Fibroblast of skin of right quadriceps (primary cell): ENCODE measurements around the gene SLC10A3.

Experiments used
- DNase-seq: peaks from one replicate; pipeline ENCODE4 v3.0.0-alpha.2; 2013

The SLC10A3 gene

GRCh38 chrX:154482786-154483185 lies 7.6 kb downstream of the SLC10A3 start:
- DNase-seq: no peak

- DNase-seq: no peak
Measured at GRCh38 chrX:154481911-154482601, 8.4 kb downstream of the SLC10A3 start.

- no peak for DNase-seq
Measured at GRCh38 chrX:154481195-154481594, 9.2 kb downstream of the SLC10A3 start.

GRCh38 chrX:154478728-154479622 lies 11.5 kb downstream of the SLC10A3 start, which contains the start of gene LAGE3:
LAGE3 (minus strand) TSS chrX:154479281; CDS start chrX:154478915, 366 bp downstream.
- DNase-seq: peak; percentile 83

GRCh38 chrX:154477891-154478477 lies 12.4 kb downstream of the SLC10A3 start:
- no peak for DNase-seq

- no peak for DNase-seq
Measured at GRCh38 chrX:154476821-154477220, 13.6 kb downstream of the SLC10A3 start.

GRCh38 chrX:154473683-154474082 lies 16.7 kb downstream of the SLC10A3 start:
- no peak for DNase-seq

- no peak for DNase-seq
Measured at GRCh38 chrX:154472685-154473632, 17.5 kb downstream of the SLC10A3 start.

GRCh38 chrX:154471839-154472684 lies 18.4 kb downstream of the SLC10A3 start:
- no peak for DNase-seq

- DNase-seq: no peak
Measured at GRCh38 chrX:154470914-154471568, 19.4 kb downstream of the SLC10A3 start.

GRCh38 chrX:154470434-154470833 lies 20.0 kb downstream of the SLC10A3 start:
- no peak for DNase-seq

GRCh38 chrX:154469880-154470279 lies 20.5 kb downstream of the SLC10A3 start:
- DNase-seq: no peak

- no peak for DNase-seq
Measured at GRCh38 chrX:154469114-154469513, 21.3 kb downstream of the SLC10A3 start.

- no peak for DNase-seq
Measured at GRCh38 chrX:154468217-154468616, 22.2 kb downstream of the SLC10A3 start.

- no peak for DNase-seq
Measured at GRCh38 chrX:154467556-154467955, 22.9 kb downstream of the SLC10A3 start.

- DNase-seq: no peak
Measured at GRCh38 chrX:154466907-154467306, 23.5 kb downstream of the SLC10A3 start.

GRCh38 chrX:154466036-154466435 lies 24.4 kb downstream of the SLC10A3 start:
- no peak for DNase-seq

GRCh38 chrX:154465601-154466000 lies 24.8 kb downstream of the SLC10A3 start:
- no peak for DNase-seq

GRCh38 chrX:154464806-154465365 lies 25.5 kb downstream of the SLC10A3 start:
- DNase-seq: no peak

- no peak for DNase-seq
Measured at GRCh38 chrX:154463611-154464220, 26.7 kb downstream of the SLC10A3 start.
